HG02623 (cell line): ENCODE measurements around the gene KCNMB1.

Experiments used
- ATAC-seq: cut with Tn5 transposase; IDR thresholded peaks from one replicate; pipeline ENCODE4 v1.9.1; 2021; ENCODE audit warnings: moderate library complexity; ENCODE audit not compliant: unreplicated experiment

KCNMB1 gene

GRCh38 chr5:170343177-170343576, 46.0 kb downstream of the KCNMB1 start:
- no peak for ATAC-seq

GRCh38 chr5:170342153-170342725, 46.9 kb downstream of the KCNMB1 start:
- no peak for ATAC-seq

GRCh38 chr5:170341545-170341944, 47.6 kb downstream of the KCNMB1 start:
- ATAC-seq: no peak

GRCh38 chr5:170339780-170340167, 49.4 kb downstream of the KCNMB1 start:
- no peak for ATAC-seq

GRCh38 chr5:170338933-170339779, 50.0 kb downstream of the KCNMB1 start:
- ATAC-seq: peak; percentile 80

GRCh38 chr5:170338291-170338690, 50.9 kb downstream of the KCNMB1 start:
- no peak for ATAC-seq

GRCh38 chr5:170337045-170337733, 52.0 kb downstream of the KCNMB1 start:
- no peak for ATAC-seq

- no peak for ATAC-seq
Observed at GRCh38 chr5:170336065-170336464, 53.1 kb downstream of the KCNMB1 start.

- no peak for ATAC-seq
Observed at GRCh38 chr5:170334626-170335025, 54.5 kb downstream of the KCNMB1 start.

- ATAC-seq: peak; percentile 35
Observed at GRCh38 chr5:170333161-170333910, 55.8 kb downstream of the KCNMB1 start.

GRCh38 chr5:170332058-170332457, 57.1 kb downstream of the KCNMB1 start:
- no peak for ATAC-seq

- ATAC-seq: no peak
Observed at GRCh38 chr5:170330568-170331054, 58.6 kb downstream of the KCNMB1 start.

- ATAC-seq: no peak
Observed at GRCh38 chr5:170329524-170329923, 59.6 kb downstream of the KCNMB1 start.

GRCh38 chr5:170327829-170328228, 61.3 kb downstream of the KCNMB1 start:
- ATAC-seq: no peak

GRCh38 chr5:170327168-170327567, 62.0 kb downstream of the KCNMB1 start:
- no peak for ATAC-seq
